ENCODE results near the gene IFRD2. TPM values are rescaled to one million over a fixed set of nuclear protein-coding genes. Genes with fewer than 3 reads are reported as not detected.

Gene IFRD2
- total RNA-seq, 1 donor from 2014 or later: 38.9 TPM

- peaks cover 48% of the 10 kb centered on the region for H3K4me1 Mint-ChIP-seq (ENCODE audit: low read depth)
- no peak overlapping the region for H3K4me3 Mint-ChIP-seq (ENCODE audit: unreplicated experiment)
- DNase-seq (ENCODE audit: low spot score): no peak
- H3K27ac Mint-ChIP-seq (ENCODE audit: unreplicated experiment): no peak overlapping the region
- H3K36me3 Mint-ChIP-seq (ENCODE audit: low read depth): peaks cover 2% of the 10 kb centered on the region
- no peaks in the 10 kb centered on the region for H3K27me3 Mint-ChIP-seq (ENCODE audit: low read depth)
- TF ChIP-seq CTCF (IDR thresholded peaks at IDR 0.05): no peak
- H3K9me3 Mint-ChIP-seq (ENCODE audit: low read depth): no peaks in the 10 kb centered on the region
Measured at GRCh38 chr3:50323092-50323600, 30.9 kb upstream of the IFRD2 start.

GRCh38 chr3:50322386-50323091 is 30.3 kb upstream of the IFRD2 start, which contains the start of gene HYAL2:
Gene HYAL2, minus strand, starts transcription at chr3:50322745. Its CDS starts 2,256 bp downstream, at chr3:50320489.
- Mint-ChIP-seq H3K27me3 (ENCODE audit: low read depth) (no peaks in the 10 kb centered on the region), H3K4me1 (ENCODE audit: low read depth) (peaks cover 48% of the 10 kb centered on the region)

DNA sequence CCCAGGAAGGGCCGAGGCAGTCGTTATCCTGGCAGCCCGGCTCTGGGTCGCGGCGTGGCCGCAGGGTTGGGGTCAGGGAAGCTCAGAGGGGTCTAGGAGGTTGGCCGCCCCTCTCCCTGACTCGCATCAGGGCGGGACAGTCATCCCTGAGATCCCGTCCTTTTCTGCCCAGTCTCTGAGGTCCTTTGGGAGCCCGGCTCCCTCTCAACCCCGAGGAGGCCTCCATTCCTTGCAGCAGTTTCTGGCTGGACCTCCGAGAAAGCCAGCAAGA is 29.8 kb upstream of the IFRD2 start:
- peak; percentile 33 for TF ChIP-seq CTCF (IDR thresholded peaks at IDR 0.05)
- peak overlapping the region; percentile 80 for H3K4me3 Mint-ChIP-seq (ENCODE audit: unreplicated experiment)
- H3K36me3 Mint-ChIP-seq (ENCODE audit: low read depth): peaks cover 3% of the 10 kb centered on the region
- H3K27ac Mint-ChIP-seq (ENCODE audit: unreplicated experiment): no peak overlapping the region
- peaks cover 48% of the 10 kb centered on the region for H3K4me1 Mint-ChIP-seq (ENCODE audit: low read depth)
- no peaks in the 10 kb centered on the region for H3K27me3 Mint-ChIP-seq (ENCODE audit: low read depth)
- DNase-seq (ENCODE audit: low spot score): no peak
- H3K9me3 Mint-ChIP-seq (ENCODE audit: low read depth): no peaks in the 10 kb centered on the region

More at GRCh38 chr3:50322386-50323091, 30.3 kb upstream of the IFRD2 start, which contains the start of gene HYAL2:
- no peaks in the 10 kb centered on the region for H3K9me3 Mint-ChIP-seq (ENCODE audit: low read depth)
- DNase-seq (ENCODE audit: low spot score): peak; percentile 89
- H3K4me3 Mint-ChIP-seq (ENCODE audit: unreplicated experiment): peak within 1 kb of the TSS; percentile 80
- peaks cover 3% of the 10 kb centered on the region for H3K36me3 Mint-ChIP-seq (ENCODE audit: low read depth)
- TF ChIP-seq CTCF (IDR thresholded peaks at IDR 0.05): no peak
- peak within 1 kb of the TSS; percentile 96 for H3K27ac Mint-ChIP-seq (ENCODE audit: unreplicated experiment)

- peak; percentile 96 for DNase-seq (ENCODE audit: low spot score)
- H3K4me1 Mint-ChIP-seq (ENCODE audit: low read depth): peaks cover 50% of the 10 kb centered on the region
- peaks cover 3% of the 10 kb centered on the region for H3K36me3 Mint-ChIP-seq (ENCODE audit: low read depth)
- TF ChIP-seq CTCF (IDR thresholded peaks at IDR 0.05): peak; percentile 80
- peak overlapping the region; percentile 80 for H3K4me3 Mint-ChIP-seq (ENCODE audit: unreplicated experiment)
- peak overlapping the region; percentile 96 for H3K27ac Mint-ChIP-seq (ENCODE audit: unreplicated experiment)
- H3K27me3 Mint-ChIP-seq (ENCODE audit: low read depth): no peaks in the 10 kb centered on the region
- H3K9me3 Mint-ChIP-seq (ENCODE audit: low read depth): no peaks in the 10 kb centered on the region
Measured at GRCh38 chr3:50321336-50322114, 29.3 kb upstream of the IFRD2 start.

GRCh38 chr3:50320853-50321335 is 28.7 kb upstream of the IFRD2 start:
- peaks cover 51% of the 10 kb centered on the region for H3K4me1 Mint-ChIP-seq (ENCODE audit: low read depth)
- H3K27me3 Mint-ChIP-seq (ENCODE audit: low read depth): no peaks in the 10 kb centered on the region
- peak overlapping the region; percentile 86 for H3K4me3 Mint-ChIP-seq (ENCODE audit: unreplicated experiment)
- H3K9me3 Mint-ChIP-seq (ENCODE audit: low read depth): no peaks in the 10 kb centered on the region
- H3K27ac Mint-ChIP-seq (ENCODE audit: unreplicated experiment): peak overlapping the region; percentile 89
- TF ChIP-seq CTCF (IDR thresholded peaks at IDR 0.05): no peak
- H3K36me3 Mint-ChIP-seq (ENCODE audit: low read depth): peaks cover 5% of the 10 kb centered on the region
- peak; percentile 86 for DNase-seq (ENCODE audit: low spot score)

Data from chondrocyte (in vitro differentiated cells).